OCI-LY7 (cell line): ENCODE measurements around the gene RASAL1.

Source experiments
- EZH2phosphoT487 ChIP-seq: fragments of 200-600 bp; sonication (generic); IDR thresholded peaks from 2 replicates; pipeline ENCODE4 v1.6.1; 2018; ENCODE audit warnings: low read depth, borderline replicate concordance, mild to moderate bottlenecking, mixed run types, antibody characterized with exemption, low read length, moderate library complexity, mixed read lengths
- TF ChIP-seq, protein P1 (sequence below): fragments of 200-600 bp; sonication (generic); conservative IDR thresholded peaks from 2 replicates; pipeline ENCODE4 v1.5.1; 2014; ENCODE audit warnings: mild to moderate bottlenecking, antibody characterized with exemption, low read length, moderate library complexity, mixed read lengths

DNA sequence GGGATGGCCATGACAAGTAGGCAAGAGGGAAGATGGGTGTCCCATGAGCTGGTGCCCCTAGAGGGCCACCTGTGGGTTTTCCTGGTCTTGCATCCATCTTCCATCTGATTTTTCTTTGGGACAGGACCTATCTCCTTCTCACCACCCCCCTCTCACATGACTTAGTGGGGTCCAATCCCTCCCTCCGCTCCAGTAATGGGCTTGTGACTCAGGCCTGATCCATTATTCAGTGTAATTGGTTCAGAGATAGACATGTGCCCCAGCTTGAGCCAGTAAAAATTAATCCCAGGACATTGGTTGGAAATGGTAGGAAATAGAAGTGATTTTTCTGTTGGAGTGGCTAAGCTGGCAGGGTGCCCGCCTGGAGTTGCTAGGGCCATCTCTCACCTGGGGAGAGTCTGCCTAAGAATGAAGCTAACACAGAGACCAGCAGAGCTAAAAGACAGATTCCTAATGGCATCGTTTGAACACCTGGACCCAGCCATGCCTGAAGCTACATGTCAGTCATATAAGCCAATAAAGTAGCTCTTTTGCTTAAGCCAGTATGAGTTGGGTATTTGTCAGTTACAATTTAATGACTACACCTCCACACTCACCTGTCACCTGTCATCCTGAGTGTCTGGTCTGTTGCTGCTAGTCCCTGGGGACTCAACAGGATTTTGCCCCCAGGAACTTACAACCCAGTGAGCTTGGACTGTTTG, 14.7 kb downstream of the RASAL1 start:
- TF ChIP-seq, protein P1, sequence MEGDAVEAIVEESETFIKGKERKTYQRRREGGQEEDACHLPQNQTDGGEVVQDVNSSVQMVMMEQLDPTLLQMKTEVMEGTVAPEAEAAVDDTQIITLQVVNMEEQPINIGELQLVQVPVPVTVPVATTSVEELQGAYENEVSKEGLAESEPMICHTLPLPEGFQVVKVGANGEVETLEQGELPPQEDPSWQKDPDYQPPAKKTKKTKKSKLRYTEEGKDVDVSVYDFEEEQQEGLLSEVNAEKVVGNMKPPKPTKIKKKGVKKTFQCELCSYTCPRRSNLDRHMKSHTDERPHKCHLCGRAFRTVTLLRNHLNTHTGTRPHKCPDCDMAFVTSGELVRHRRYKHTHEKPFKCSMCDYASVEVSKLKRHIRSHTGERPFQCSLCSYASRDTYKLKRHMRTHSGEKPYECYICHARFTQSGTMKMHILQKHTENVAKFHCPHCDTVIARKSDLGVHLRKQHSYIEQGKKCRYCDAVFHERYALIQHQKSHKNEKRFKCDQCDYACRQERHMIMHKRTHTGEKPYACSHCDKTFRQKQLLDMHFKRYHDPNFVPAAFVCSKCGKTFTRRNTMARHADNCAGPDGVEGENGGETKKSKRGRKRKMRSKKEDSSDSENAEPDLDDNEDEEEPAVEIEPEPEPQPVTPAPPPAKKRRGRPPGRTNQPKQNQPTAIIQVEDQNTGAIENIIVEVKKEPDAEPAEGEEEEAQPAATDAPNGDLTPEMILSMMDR, result peak; percentile 25; the same call in 1 of the 2 replicates
- no peak for TF ChIP-seq EZH2phosphoT487
